ENCODE data around the gene ANHX.

DNA sequence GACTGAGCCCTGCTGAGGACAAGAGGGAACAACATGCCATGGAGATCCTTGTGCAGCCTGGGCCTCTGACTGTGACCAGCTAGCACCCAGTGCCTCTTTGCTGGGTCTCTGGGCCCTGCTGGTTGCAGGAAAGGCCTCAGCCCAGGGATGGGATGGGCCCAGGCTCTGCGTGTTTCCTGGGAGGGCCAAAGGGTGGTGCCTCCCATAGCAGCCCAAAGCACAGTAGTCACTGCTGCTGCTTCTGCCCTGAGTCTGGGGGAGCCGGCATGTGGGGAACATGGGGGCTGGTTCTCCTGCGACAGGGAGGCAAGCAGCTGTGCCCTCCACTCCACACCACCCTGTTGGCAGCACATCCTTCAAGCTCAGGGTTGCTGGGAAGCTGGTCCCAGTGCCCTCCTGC is 18.5 kb downstream of the ANHX start:
- TF ChIP-seq, protein P1, sequence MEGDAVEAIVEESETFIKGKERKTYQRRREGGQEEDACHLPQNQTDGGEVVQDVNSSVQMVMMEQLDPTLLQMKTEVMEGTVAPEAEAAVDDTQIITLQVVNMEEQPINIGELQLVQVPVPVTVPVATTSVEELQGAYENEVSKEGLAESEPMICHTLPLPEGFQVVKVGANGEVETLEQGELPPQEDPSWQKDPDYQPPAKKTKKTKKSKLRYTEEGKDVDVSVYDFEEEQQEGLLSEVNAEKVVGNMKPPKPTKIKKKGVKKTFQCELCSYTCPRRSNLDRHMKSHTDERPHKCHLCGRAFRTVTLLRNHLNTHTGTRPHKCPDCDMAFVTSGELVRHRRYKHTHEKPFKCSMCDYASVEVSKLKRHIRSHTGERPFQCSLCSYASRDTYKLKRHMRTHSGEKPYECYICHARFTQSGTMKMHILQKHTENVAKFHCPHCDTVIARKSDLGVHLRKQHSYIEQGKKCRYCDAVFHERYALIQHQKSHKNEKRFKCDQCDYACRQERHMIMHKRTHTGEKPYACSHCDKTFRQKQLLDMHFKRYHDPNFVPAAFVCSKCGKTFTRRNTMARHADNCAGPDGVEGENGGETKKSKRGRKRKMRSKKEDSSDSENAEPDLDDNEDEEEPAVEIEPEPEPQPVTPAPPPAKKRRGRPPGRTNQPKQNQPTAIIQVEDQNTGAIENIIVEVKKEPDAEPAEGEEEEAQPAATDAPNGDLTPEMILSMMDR (conservative IDR thresholded peaks at IDR 0.05 in 1 of 2, IDR thresholded peaks at IDR 0.05 in 1 of 2; ENCODE audit: extremely low read depth in 1 of 2, insufficient read depth in 1 of 2, low read depth in 1 of 2, low read length in 2 of 2): no peak
- no peak for TF ChIP-seq EZH2 (IDR thresholded peaks at IDR 0.05; ENCODE audit: borderline replicate concordance, low read length)
